H1 (cell line): ENCODE data around the gene CADM2. TPM values are rescaled to one million over a fixed set of nuclear protein-coding genes. Genes with fewer than 3 reads are reported as not detected.

ENCODE experiments used
- CTCF ChIA-PET: fragments of 300-600 bp; sonication (Branson Sonifier 250); formaldehyde crosslinking; loops from one replicate; lab custom pipeline; 2021; ENCODE audit not compliant: partially characterized antibody; lab: Charles Lee
- POLR2A ChIA-PET: fragments of 300-600 bp; sonication (Branson Sonifier 250); formaldehyde crosslinking; loops from one replicate; lab custom pipeline; 2021; ENCODE audit warnings: inconsistent platforms; ENCODE audit not compliant: partially characterized antibody; lab: Charles Lee
- DNase-seq, 2 experiments: peaks; one replicate each; pipeline versions ENCODE4 v3.0.0 to v3.0.0-alpha.2; 2010 to 2022; ENCODE audit warnings: low spot score in 2 of 2, low read depth in 1 of 2, mixed read lengths in 1 of 2
- FAIRE-seq: peaks from 2 replicates; lab custom pipeline; 2011; peaks lifted over from hg19 to GRCh38; lab: Jason Lieb, UNC
- H2AFZ ChIP-seq: 2 replicates; pipeline ENCODE4 v1.8.1; 2012; ENCODE audit warnings: low read length, inconsistent platforms
- H2AK5ac ChIP-seq: 2 replicates; pipeline ENCODE4 v1.6.1; 2013; ENCODE audit warnings: low read depth, low read length
- H2BK120ac ChIP-seq: replicated peaks from 2 replicates; pipeline ENCODE3; 2013; ENCODE audit warnings: low read depth, low read length, inconsistent platforms
- H2BK12ac ChIP-seq: 2 replicates; pipeline ENCODE4 v1.6.1; 2013; ENCODE audit warnings: low read depth, low read length
- H2BK15ac ChIP-seq: 2 replicates; pipeline ENCODE4 v1.6.1; 2013; ENCODE audit warnings: low read length
- H2BK20ac ChIP-seq: 2 replicates; pipeline ENCODE4 v1.6.1; 2013; ENCODE audit warnings: low read length
- H2BK5ac ChIP-seq: 2 replicates; pipeline ENCODE4 v1.6.1; 2013; ENCODE audit warnings: low read depth, low read length
- H3K14ac ChIP-seq: 2 replicates; pipeline ENCODE4 v1.6.1; 2013; ENCODE audit warnings: inconsistent platforms; ENCODE audit not compliant: insufficient read length
- H3K18ac ChIP-seq: 2 replicates; pipeline ENCODE4 v1.6.1; 2013; ENCODE audit warnings: low read length; ENCODE audit errors: extremely low read depth
- H3K23ac ChIP-seq: 2 replicates; pipeline ENCODE4 v1.6.1; 2013; ENCODE audit warnings: inconsistent platforms; ENCODE audit not compliant: insufficient read length
- H3K23me2 ChIP-seq: 2 replicates; pipeline ENCODE4 v1.6.1; 2013; ENCODE audit warnings: low read depth, low read length
- H3K27ac ChIP-seq: 2 replicates; pipeline ENCODE4 v1.6.1; 2011; ENCODE audit warnings: low read depth, low read length, inconsistent platforms
- H3K27me3 ChIP-seq, 4 experiments: replicated peaks in 1 of 4; 1 replicate in 1 of 4; 2 replicates in 3 of 4; pipeline versions ENCODE4 v1.6.1 to v1.8.1; 2011 to 2013; ENCODE audit warnings: low read length in 3 of 4, mild to moderate bottlenecking in 3 of 4, inconsistent platforms in 2 of 4, mixed read lengths in 2 of 4, moderate library complexity in 1 of 4; ENCODE audit not compliant: control insufficient read depth in 3 of 4, insufficient read depth in 3 of 4; ENCODE audit errors: extremely low read depth in 1 of 4
- H3K36me3 ChIP-seq, 4 experiments: 2 replicates each; pipeline versions ENCODE4 v1.6.1 to v1.8.1; 2011 to 2013; ENCODE audit warnings: mild to moderate bottlenecking in 4 of 4, low read length in 3 of 4, moderate library complexity in 2 of 4, control low read depth in 1 of 4, inconsistent platforms in 1 of 4; ENCODE audit not compliant: insufficient read depth in 4 of 4, control insufficient read depth in 2 of 4
- H3K4ac ChIP-seq: replicated peaks from 2 replicates; pipeline ENCODE3; 2013; ENCODE audit warnings: low read length, low read depth, mixed read lengths, inconsistent platforms; ENCODE audit not compliant: insufficient read length
- H3K4me1 ChIP-seq, 4 experiments: replicated peaks in 1 of 4; 1 replicate in 1 of 4; 2 replicates in 3 of 4; pipeline versions ENCODE4 v1.6.1 to v1.8.1; 2011 to 2013; ENCODE audit warnings: low read length in 3 of 4, inconsistent platforms in 2 of 4, mixed read lengths in 1 of 4; ENCODE audit not compliant: insufficient read depth in 4 of 4, control insufficient read depth in 3 of 4
- H3K4me2 ChIP-seq, 2 experiments: 2 replicates each; pipeline versions ENCODE4 v1.6.1 to v1.8.1; 2011 to 2013; ENCODE audit warnings: low read depth in 2 of 2, low read length in 2 of 2, control low read depth in 1 of 2, inconsistent platforms in 1 of 2, mild to moderate bottlenecking in 1 of 2; ENCODE audit not compliant: insufficient read depth in 1 of 2
- H3K4me3 ChIP-seq, 4 experiments: fragments of 200-600, 300-600 bp in 1 of 4; sonication (generic), shearing (Covaris generic), sonication (Bioruptor Twin) in 1 of 4; 2 replicates each; pipeline versions ENCODE4 v1.5.1 to v1.8.1; 2011 to 2016; ENCODE audit warnings: low read length in 4 of 4, low read depth in 3 of 4, control low read depth in 2 of 4, inconsistent platforms in 2 of 4, mild to moderate bottlenecking in 2 of 4, mixed read lengths in 1 of 4, moderate library complexity in 1 of 4; ENCODE audit not compliant: insufficient read depth in 2 of 4; ENCODE audit errors: extremely low read depth in 1 of 4
- H3K56ac ChIP-seq: replicated peaks from 2 replicates; pipeline ENCODE3; 2013; ENCODE audit warnings: low read depth, mild to moderate bottlenecking, mixed read lengths, low read length, inconsistent platforms; ENCODE audit not compliant: insufficient read length
- H3K79me1 ChIP-seq: 2 replicates; pipeline ENCODE4 v1.6.1; 2013; ENCODE audit warnings: low read depth, low read length, control low read depth
- H3K79me2 ChIP-seq, 2 experiments: 2 replicates each; pipeline versions ENCODE4 v1.6.1 to v1.8.1; 2012 to 2013; ENCODE audit warnings: low read length in 2 of 2, mild to moderate bottlenecking in 2 of 2, inconsistent platforms in 1 of 2; ENCODE audit not compliant: insufficient read depth in 2 of 2, control insufficient read depth in 1 of 2
- H3K9ac ChIP-seq, 4 experiments: replicated peaks in 1 of 4; 1 replicate in 1 of 4; 2 replicates in 3 of 4; pipeline versions ENCODE4 v1.6.1 to v1.8.1; 2011 to 2013; ENCODE audit warnings: low read depth in 3 of 4, low read length in 3 of 4, control low read depth in 2 of 4, mild to moderate bottlenecking in 2 of 4, moderate library complexity in 2 of 4, inconsistent platforms in 1 of 4; ENCODE audit errors: extremely low read depth in 1 of 4
- H3K9me3 ChIP-seq, 2 experiments: 2 replicates each; pipeline versions ENCODE4 v1.6.1 to v1.8.1; 2012 to 2013; ENCODE audit warnings: mild to moderate bottlenecking in 2 of 2, moderate library complexity in 2 of 2, control low read depth in 1 of 2, inconsistent platforms in 1 of 2, low read depth in 1 of 2, low read length in 1 of 2, mixed read lengths in 1 of 2; ENCODE audit not compliant: insufficient read depth in 2 of 2
- H4K20me1 ChIP-seq, 2 experiments: replicated peaks in 1 of 2; 2 replicates each; pipeline versions ENCODE3 to v1.8.1; 2011 to 2013; ENCODE audit warnings: inconsistent platforms in 2 of 2, low read length in 2 of 2, mild to moderate bottlenecking in 1 of 2; ENCODE audit not compliant: insufficient read depth in 2 of 2, control insufficient read depth in 1 of 2
- H4K5ac ChIP-seq: 2 replicates; pipeline ENCODE4 v1.6.1; 2013; ENCODE audit warnings: low read length, low read depth, mixed read lengths, inconsistent platforms; ENCODE audit not compliant: insufficient read length
- H4K8ac ChIP-seq: 2 replicates; pipeline ENCODE4 v1.8.0; 2013; ENCODE audit warnings: mild to moderate bottlenecking, moderate library complexity, low read length, inconsistent platforms; ENCODE audit not compliant: insufficient read depth; ENCODE audit errors: extremely low read depth
- H4K91ac ChIP-seq: replicated peaks from 2 replicates; pipeline ENCODE3; 2013; ENCODE audit warnings: low read length, mixed read lengths, inconsistent platforms; ENCODE audit not compliant: insufficient read length
- BCL11A ChIP-seq, 2 experiments: IDR thresholded peaks; one replicate each; pipeline ENCODE4 v1.6.1; 2011; ENCODE audit warnings: low read depth in 2 of 2, low read length in 2 of 2, mild to moderate bottlenecking in 2 of 2
- GABPA ChIP-seq: IDR thresholded peaks from 2 replicates; pipeline ENCODE4 v1.6.1; 2011; ENCODE audit warnings: mild to moderate bottlenecking, low read length, moderate library complexity, borderline replicate concordance; ENCODE audit not compliant: insufficient read depth
- HDAC6 ChIP-seq: IDR thresholded peaks from one replicate; pipeline ENCODE4 v1.7.1; 2012; ENCODE audit warnings: low read depth, mild to moderate bottlenecking, inconsistent platforms, low read length, moderate library complexity
- JUN ChIP-seq: IDR thresholded peaks from 2 replicates; pipeline ENCODE4 v1.6.1; 2011; ENCODE audit warnings: low read depth, mild to moderate bottlenecking, improper control_type of control experiment, low read length
- SIX5 ChIP-seq: IDR thresholded peaks from 2 replicates; pipeline ENCODE4 v1.6.1; 2011; ENCODE audit warnings: mild to moderate bottlenecking, low read depth, low read length
- TAF1 ChIP-seq: IDR thresholded peaks from 2 replicates; pipeline ENCODE4 v1.6.1; 2011; ENCODE audit warnings: mild to moderate bottlenecking, low read depth, low read length
- TEAD4 ChIP-seq: IDR thresholded peaks from 2 replicates; pipeline ENCODE4 v1.6.1; 2012; ENCODE audit warnings: low read depth, low read length, inconsistent platforms, mixed read lengths
- WGBS, 2 experiments: shearing (Covaris generic) in 1 of 2; methylation state at CpG; one replicate each; pipeline versions ENCODE4 v1.1.6 to v1.1.7; 2013 to 2015; ENCODE audit warnings: low lambda C conversion rate in 2 of 2, mixed read lengths in 2 of 2, inconsistent platforms in 1 of 2, low coverage in 1 of 2, missing lambda C conversion rate in 1 of 2; ENCODE audit not compliant: insufficient replicate concordance in 2 of 2, insufficient coverage in 1 of 2, insufficient read length in 1 of 2; ENCODE audit errors: extremely low coverage in 1 of 2, missing lambda C conversion rate in 1 of 2; 5-methylcytosine and 5-hydroxymethylcytosine counted together
- polyA plus RNA-seq, 7 experiments: library from polyadenylated mRNA; depleted of rRNA in 3 of 7; stranded (reverse) in 5 of 7; unstranded in 2 of 7; fragments of >200 nt in 5 of 7; fragments of 200-250 nt in 2 of 7; gene quantifications; 1 replicate in 5 of 7; 2 replicates in 1 of 7; 4 replicates in 1 of 7; pipeline versions ENCODE4 v1.2.1 to v1.2.3, GENCODE V29; 2011 to 2013; ENCODE audit warnings: missing spikeins in 2 of 7, mixed read lengths in 2 of 7
- total RNA-seq: library from RNA; stranded (reverse); fragmentation: NEBNext Ultra II Directional; extraction: Animal tissue kit (Norgen Biotek cat#: 25700); gene quantifications from 2 replicates; pipeline ENCODE4 v1.2.1, GENCODE V29; 2021
- TF ChIP-seq, protein P1 (sequence below), 3 experiments: IDR thresholded peaks; 1 replicate in 2 of 3; 2 replicates in 1 of 3; pipeline versions ENCODE4 v1.5.1 to v1.6.1; 2011; ENCODE audit warnings: low read length in 3 of 3, mild to moderate bottlenecking in 3 of 3, inconsistent platforms in 2 of 3, low read depth in 1 of 3, moderate library complexity in 1 of 3; ENCODE audit not compliant: insufficient read depth in 1 of 3; ENCODE audit errors: control extremely low read depth in 1 of 3
- TF ChIP-seq, protein P2 (sequence below): IDR thresholded peaks from 2 replicates; pipeline ENCODE4 v1.6.1; 2012; ENCODE audit warnings: low read length, inconsistent platforms
- TF ChIP-seq, protein P3 (sequence below): IDR thresholded peaks from 2 replicates; pipeline ENCODE4 v1.6.1; 2012; ENCODE audit warnings: inconsistent platforms

The CADM2 gene
- total and polyA plus RNA-seq, 2 of the 8 experiments (the other 6 are each of a cell fraction or from before 2014, with no cell fraction given): 14.9 to 20.9 TPM

DNA sequence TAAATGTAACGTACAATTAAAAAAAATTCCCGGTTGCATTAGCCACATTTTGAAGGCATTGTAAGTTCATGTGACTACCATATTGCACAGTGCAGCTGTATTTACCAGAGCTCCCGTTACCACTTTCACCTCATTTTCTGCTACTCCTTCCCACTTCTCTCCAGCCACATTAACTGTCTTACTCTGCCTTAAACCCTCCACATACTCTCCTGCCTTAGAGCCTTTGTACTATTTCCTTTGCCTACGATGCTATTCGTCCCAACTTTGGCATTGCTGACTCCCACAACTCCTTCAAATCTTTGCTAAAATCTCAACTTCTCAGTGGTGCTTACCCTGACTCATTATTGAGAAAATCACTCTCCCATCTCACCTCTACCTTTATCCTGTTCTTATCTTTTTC lies 115.2 kb downstream of the CADM2 start:
- Histone ChIP-seq H3K4me3 (no peak overlapping the region), H2BK120ac (no peak overlapping the region), H4K91ac (no peak overlapping the region), H3K9me3 (no peaks in the 10 kb centered on the region), H3K36me3 (no peaks in the 10 kb centered on the region), H3K9ac (no peak overlapping the region), H2AFZ (no peak overlapping the region), H3K4me1 (peaks cover 0 to 3% (median 0%) of the 10 kb centered on the region in 4 experiments; a peak in 2 of 7 replicates), H3K14ac (no peak overlapping the region), H2AK5ac (no peak overlapping the region), H3K79me1 (no peaks in the 10 kb centered on the region), H3K4ac (no peak overlapping the region), H4K5ac (no peak overlapping the region), H2BK20ac (no peak overlapping the region), H3K56ac (no peak overlapping the region), H3K27me3 (no peaks in the 10 kb centered on the region), H2BK5ac (no peak overlapping the region), H4K8ac (no peak overlapping the region), H4K20me1 (no peaks in the 10 kb centered on the region), H3K23me2 (no peaks in the 10 kb centered on the region), H2BK12ac (no peak overlapping the region), H2BK15ac (no peak overlapping the region), H3K18ac (no peak overlapping the region), H3K4me2 (no peak overlapping the region), H3K79me2 (no peaks in the 10 kb centered on the region), H3K27ac (no peak overlapping the region), H3K23ac (no peak overlapping the region)
- ChIA-PET POLR2A (no interaction called here), CTCF (no interaction called here)
- DNase-seq (no peak), FAIRE-seq (peak; percentile 70)
- WGBS, 2 experiments: 85% methylated on average over 5 of the region's 5 CpGs; no CpG with 5 or more reads in 1 of the 2 experiments
- no peak for TF ChIP-seq JUN
- no peak for TF ChIP-seq TAF1
- TF ChIP-seq, protein P1, sequence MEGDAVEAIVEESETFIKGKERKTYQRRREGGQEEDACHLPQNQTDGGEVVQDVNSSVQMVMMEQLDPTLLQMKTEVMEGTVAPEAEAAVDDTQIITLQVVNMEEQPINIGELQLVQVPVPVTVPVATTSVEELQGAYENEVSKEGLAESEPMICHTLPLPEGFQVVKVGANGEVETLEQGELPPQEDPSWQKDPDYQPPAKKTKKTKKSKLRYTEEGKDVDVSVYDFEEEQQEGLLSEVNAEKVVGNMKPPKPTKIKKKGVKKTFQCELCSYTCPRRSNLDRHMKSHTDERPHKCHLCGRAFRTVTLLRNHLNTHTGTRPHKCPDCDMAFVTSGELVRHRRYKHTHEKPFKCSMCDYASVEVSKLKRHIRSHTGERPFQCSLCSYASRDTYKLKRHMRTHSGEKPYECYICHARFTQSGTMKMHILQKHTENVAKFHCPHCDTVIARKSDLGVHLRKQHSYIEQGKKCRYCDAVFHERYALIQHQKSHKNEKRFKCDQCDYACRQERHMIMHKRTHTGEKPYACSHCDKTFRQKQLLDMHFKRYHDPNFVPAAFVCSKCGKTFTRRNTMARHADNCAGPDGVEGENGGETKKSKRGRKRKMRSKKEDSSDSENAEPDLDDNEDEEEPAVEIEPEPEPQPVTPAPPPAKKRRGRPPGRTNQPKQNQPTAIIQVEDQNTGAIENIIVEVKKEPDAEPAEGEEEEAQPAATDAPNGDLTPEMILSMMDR (IDR thresholded peaks at IDR 0.05; ENCODE audit: control extremely low read depth in 1 of 3, insufficient read depth in 1 of 3, low read depth in 1 of 3, low read length in 3 of 3): no peak
- TF ChIP-seq SIX5: no peak
- TF ChIP-seq TEAD4: no peak
- no peak for TF ChIP-seq HDAC6
- TF ChIP-seq BCL11A (IDR thresholded peaks at IDR 0.05; ENCODE audit: low read depth in 2 of 2, low read length in 2 of 2): no peak
- TF ChIP-seq, protein P2, sequence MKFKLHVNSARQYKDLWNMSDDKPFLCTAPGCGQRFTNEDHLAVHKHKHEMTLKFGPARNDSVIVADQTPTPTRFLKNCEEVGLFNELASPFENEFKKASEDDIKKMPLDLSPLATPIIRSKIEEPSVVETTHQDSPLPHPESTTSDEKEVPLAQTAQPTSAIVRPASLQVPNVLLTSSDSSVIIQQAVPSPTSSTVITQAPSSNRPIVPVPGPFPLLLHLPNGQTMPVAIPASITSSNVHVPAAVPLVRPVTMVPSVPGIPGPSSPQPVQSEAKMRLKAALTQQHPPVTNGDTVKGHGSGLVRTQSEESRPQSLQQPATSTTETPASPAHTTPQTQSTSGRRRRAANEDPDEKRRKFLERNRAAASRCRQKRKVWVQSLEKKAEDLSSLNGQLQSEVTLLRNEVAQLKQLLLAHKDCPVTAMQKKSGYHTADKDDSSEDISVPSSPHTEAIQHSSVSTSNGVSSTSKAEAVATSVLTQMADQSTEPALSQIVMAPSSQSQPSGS: no peak
- TF ChIP-seq GABPA: no peak
- TF ChIP-seq, protein P3, sequence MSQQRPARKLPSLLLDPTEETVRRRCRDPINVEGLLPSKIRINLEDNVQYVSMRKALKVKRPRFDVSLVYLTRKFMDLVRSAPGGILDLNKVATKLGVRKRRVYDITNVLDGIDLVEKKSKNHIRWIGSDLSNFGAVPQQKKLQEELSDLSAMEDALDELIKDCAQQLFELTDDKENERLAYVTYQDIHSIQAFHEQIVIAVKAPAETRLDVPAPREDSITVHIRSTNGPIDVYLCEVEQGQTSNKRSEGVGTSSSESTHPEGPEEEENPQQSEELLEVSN: no peak
